H7 (cell line): ENCODE measurements around the gene ZNF202. TPM values are rescaled to one million over a fixed set of nuclear protein-coding genes. Genes with fewer than 3 reads are reported as not detected.
A peak's percentile ranks its signal among the peaks of the same experiment; 100 is the strongest.

Experiments
- DNase-seq: peaks from one replicate; pipeline ENCODE4 v3.0.0; 2012
- H3K27me3 ChIP-seq: 2 replicates; pipeline ENCODE4 v1.6.0; 2011; ENCODE audit warnings: mild to moderate bottlenecking, low read length; ENCODE audit not compliant: control insufficient read depth, insufficient read depth
- H3K36me3 ChIP-seq: replicated peaks from 2 replicates; pipeline ENCODE4 v1.5.1; 2011; ENCODE audit warnings: low read length; ENCODE audit not compliant: control insufficient read depth, insufficient read depth
- H3K4me3 ChIP-seq: 2 replicates; pipeline ENCODE4 v1.5.1; 2011; ENCODE audit warnings: low read depth, mild to moderate bottlenecking, control low read depth, low read length, moderate library complexity; ENCODE audit not compliant: insufficient read depth
- total RNA-seq: library from RNA; depleted of rRNA; stranded (reverse); fragments of >200 nt; shearing (Covaris generic); gene quantifications from 2 replicates; pipeline ENCODE4 v1.2.3, GENCODE V29; 2014; rRNA removed

ZNF202 gene
- total RNA-seq = 23.0 and 26.5 TPM in 2 replicates

- no peaks in the 10 kb centered on the region for H3K27me3 ChIP-seq
- peaks cover 20% of the 10 kb centered on the region for H3K36me3 ChIP-seq
- H3K4me3 ChIP-seq = peak within 1 kb of the TSS; percentile 73
- peak; percentile 91 for DNase-seq
Measured at GRCh38 chr11:123741159-123742030, at the start of gene ZNF202. Gene ZNF202, minus strand, starts transcription at chr11:123741660. Its CDS starts 10,772 bp downstream, at chr11:123730888.

- Histone ChIP-seq H3K36me3 (no peaks in the 10 kb centered on the region), H3K4me3 (no peak overlapping the region), H3K27me3 (no peaks in the 10 kb centered on the region)
- no peak for DNase-seq
Measured at GRCh38 chr11:123783536-123783935, 42.1 kb upstream of the ZNF202 start.

DNA sequence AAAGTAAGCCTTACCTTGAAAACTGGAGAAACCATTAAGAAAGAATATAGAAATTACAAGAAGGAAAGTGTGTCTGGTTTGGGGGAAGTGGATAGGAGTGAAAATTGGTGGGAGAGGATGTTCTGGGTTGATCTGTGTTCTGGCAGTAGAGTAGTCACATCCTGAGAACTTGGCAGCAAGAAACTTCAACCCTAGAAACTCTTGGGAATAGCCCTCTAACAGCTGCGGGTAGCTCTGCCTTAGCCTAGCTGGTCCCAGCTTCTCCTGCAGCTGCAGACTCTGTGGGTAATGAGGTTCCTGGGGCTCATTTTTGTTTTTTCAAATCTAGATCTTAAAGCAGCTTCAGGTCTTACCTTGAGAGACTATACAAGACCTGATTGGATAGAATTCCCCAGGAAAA, 37.1 kb upstream of the ZNF202 start:
- Histone ChIP-seq H3K36me3 (no peaks in the 10 kb centered on the region), H3K27me3 (no peaks in the 10 kb centered on the region), H3K4me3 (no peak overlapping the region)
- no peak for DNase-seq

- H3K27me3 ChIP-seq = no peaks in the 10 kb centered on the region
- DNase-seq = no peak
- H3K36me3 ChIP-seq = no peaks in the 10 kb centered on the region
- no peak overlapping the region for H3K4me3 ChIP-seq
Measured at GRCh38 chr11:123775715-123776549, 34.5 kb upstream of the ZNF202 start.

- no peaks in the 10 kb centered on the region for H3K36me3 ChIP-seq
- no peak overlapping the region for H3K4me3 ChIP-seq
- H3K27me3 ChIP-seq = no peaks in the 10 kb centered on the region
- peak; percentile 55 for DNase-seq
Measured at GRCh38 chr11:123775289-123775688, 33.8 kb upstream of the ZNF202 start.

GRCh38 chr11:123773959-123774358, 32.5 kb upstream of the ZNF202 start:
- H3K4me3 ChIP-seq = no peak overlapping the region
- H3K27me3 ChIP-seq = no peaks in the 10 kb centered on the region
- no peaks in the 10 kb centered on the region for H3K36me3 ChIP-seq
- no peak for DNase-seq

DNA sequence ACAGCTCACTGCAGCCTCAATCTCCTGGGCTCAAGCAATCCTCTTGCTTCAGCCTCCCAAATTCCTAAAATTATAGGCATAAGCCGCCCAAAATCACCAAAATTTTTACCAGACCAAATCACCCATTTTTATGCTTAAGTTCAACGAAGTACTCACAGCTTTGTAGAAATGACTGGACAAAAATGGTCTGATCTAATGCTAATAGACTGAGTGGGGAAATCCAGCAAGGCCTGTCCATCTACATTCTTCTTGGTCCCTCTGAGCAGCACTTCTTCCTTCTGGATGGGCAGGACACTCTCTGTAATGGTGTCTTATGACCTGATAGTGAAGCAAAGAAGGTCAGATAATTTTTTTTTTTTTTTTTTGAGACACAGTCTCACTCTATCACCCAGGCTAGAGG, 31.6 kb upstream of the ZNF202 start:
- no peak overlapping the region for H3K4me3 ChIP-seq
- H3K27me3 ChIP-seq = no peaks in the 10 kb centered on the region
- H3K36me3 ChIP-seq = no peaks in the 10 kb centered on the region
- DNase-seq = no peak

DNA sequence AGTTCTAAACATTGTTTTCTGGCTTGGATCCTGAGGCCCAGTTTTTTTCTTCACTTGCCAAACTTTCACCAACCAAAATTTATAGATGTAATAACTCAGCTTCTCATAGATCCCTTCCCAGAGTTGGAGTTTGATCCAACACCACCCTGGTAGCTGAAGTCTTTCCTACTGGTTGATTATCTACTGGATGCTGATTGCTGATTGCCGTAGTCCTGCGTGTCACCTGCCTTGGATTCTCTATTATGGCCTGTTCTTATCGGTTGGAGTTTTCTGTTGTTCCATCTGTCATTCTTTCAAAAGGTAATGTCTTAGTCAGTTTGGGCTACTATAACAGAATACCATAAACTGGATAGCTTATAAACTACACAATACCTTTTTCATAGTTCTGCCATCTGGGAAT, 30.2 kb upstream of the ZNF202 start:
- Histone ChIP-seq H3K27me3 (no peaks in the 10 kb centered on the region), H3K4me3 (no peak overlapping the region), H3K36me3 (no peaks in the 10 kb centered on the region)
- no peak for DNase-seq

GRCh38 chr11:123770712-123771111, 29.3 kb upstream of the ZNF202 start:
- Histone ChIP-seq H3K36me3 (no peaks in the 10 kb centered on the region), H3K4me3 (no peak overlapping the region), H3K27me3 (no peaks in the 10 kb centered on the region)
- DNase-seq = no peak

- no peak overlapping the region for H3K4me3 ChIP-seq
- no peaks in the 10 kb centered on the region for H3K36me3 ChIP-seq
- no peaks in the 10 kb centered on the region for H3K27me3 ChIP-seq
- DNase-seq = no peak
Measured at GRCh38 chr11:123765601-123766000, 24.1 kb upstream of the ZNF202 start.

DNA sequence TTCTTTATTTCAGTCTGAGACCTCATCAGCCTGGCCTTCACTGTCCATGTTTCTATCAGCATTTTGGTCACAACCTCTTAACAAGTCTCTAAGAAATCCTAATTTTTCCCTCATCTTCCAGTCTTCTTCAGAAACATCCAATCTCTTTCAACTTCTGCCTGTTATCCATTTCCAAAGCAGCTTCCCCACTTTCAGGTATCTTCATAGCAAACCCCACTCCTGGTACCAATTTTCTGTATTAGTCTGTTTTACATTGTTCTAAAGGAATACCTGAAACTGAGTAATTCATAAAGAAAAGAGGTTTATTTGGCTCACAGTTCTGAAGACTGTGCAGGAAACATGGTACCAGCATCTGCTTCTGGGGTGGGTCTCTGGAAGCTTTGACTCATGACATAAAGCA, 21.0 kb upstream of the ZNF202 start:
- Histone ChIP-seq H3K36me3 (no peaks in the 10 kb centered on the region), H3K27me3 (no peaks in the 10 kb centered on the region), H3K4me3 (no peak overlapping the region)

GRCh38 chr11:123760894-123761293, 19.4 kb upstream of the ZNF202 start:
- no peak for DNase-seq
- Histone ChIP-seq H3K27me3 (no peaks in the 10 kb centered on the region), H3K4me3 (no peak overlapping the region), H3K36me3 (no peaks in the 10 kb centered on the region)

More for the DNA sequence above, 21.0 kb upstream of the ZNF202 start:
- DNase-seq = no peak

DNA sequence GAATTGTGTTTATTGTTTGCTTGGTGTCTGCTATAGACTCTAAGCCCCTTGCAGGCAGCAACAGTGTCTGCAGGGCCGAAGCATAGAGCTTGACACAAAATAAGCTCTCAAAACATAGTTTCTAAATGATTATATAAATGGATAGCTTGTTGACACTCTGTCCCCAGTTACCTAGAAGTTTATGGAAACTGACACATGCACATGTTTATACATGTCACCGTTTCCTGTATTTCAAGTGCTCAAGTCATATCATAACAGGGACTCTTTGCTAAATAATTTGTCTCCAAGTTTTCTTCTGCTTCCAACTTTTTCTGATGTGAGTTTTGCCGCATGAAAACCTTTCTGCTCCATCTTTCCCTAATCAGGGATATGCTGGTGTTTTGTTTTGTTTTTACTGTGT, 16.5 kb upstream of the ZNF202 start:
- no peaks in the 10 kb centered on the region for H3K36me3 ChIP-seq
- no peak for DNase-seq
- no peak overlapping the region for H3K4me3 ChIP-seq
- H3K27me3 ChIP-seq = no peaks in the 10 kb centered on the region

DNA sequence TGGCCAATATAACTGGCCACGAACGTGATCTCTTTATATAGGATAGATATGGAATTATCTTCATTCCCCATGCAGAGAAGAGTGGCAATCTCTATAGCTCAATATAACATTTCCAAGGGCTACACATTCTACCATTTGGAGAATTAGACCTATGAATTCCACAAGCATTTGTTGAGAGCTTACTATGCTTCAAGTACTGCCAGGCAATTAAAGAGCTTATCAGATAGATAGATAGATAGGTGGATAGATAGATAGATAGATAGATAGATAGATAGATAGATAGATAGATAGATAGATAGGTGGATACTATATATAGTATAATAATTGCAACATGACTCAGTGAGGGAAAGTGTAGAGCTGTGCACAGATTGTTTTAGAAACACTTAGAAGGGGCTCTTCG, 14.4 kb upstream of the ZNF202 start:
- Histone ChIP-seq H3K27me3 (no peaks in the 10 kb centered on the region), H3K36me3 (no peaks in the 10 kb centered on the region), H3K4me3 (no peak overlapping the region)
- no peak for DNase-seq

DNA sequence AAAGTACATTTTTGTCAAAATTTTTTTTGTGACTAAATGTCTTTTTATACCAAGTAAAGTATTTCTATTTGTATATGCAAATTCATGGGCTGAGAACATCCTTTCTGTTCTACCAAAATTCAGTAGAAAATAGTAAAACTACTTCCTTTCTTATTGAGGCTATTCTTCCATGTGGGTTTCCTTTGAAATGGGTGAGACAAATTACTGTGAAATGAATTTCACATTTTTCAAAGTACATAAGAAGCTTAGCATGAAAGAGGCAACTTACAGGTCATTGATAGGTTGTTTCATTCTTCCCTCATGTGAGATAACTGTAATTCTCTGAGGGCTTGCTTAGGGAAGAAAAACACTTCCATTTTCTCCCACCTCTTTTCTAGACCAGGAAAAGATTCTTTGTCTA, 13.9 kb upstream of the ZNF202 start:
- no peak for DNase-seq
- Histone ChIP-seq H3K27me3 (no peaks in the 10 kb centered on the region), H3K4me3 (no peak overlapping the region), H3K36me3 (no peaks in the 10 kb centered on the region)
